Measurements from ENCODE around the gene DPH7.
"Not testable (repeated sequence)": the region's sequence is repeated elsewhere in the genome, so short reads cannot be mapped to it uniquely, and the experiment has no call there.

DPH7 gene

GRCh38 chr9:137538058-137538457 is 40.7 kb downstream of the DPH7 start:
- no peak for DNase-seq (ENCODE audit: low read depth)
- no peak overlapping the region for H3K4me3 ChIP-seq (ENCODE audit: low read depth, low read length)
- TF ChIP-seq CTCF (IDR thresholded peaks at IDR 0.05; ENCODE audit: insufficient read depth, low read depth, low read length, missing control alignments), result no peak

- not testable (repeated sequence) for H3K4me3 ChIP-seq (ENCODE audit: low read depth, low read length)
- peak; percentile 17 for DNase-seq (ENCODE audit: low read depth)
Measured at GRCh38 chr9:137536594-137537131, 42.1 kb downstream of the DPH7 start.

- no peak for DNase-seq (ENCODE audit: low read depth)
- TF ChIP-seq CTCF (IDR thresholded peaks at IDR 0.05; ENCODE audit: insufficient read depth, low read depth, low read length, missing control alignments), result no peak
- H3K4me3 ChIP-seq (ENCODE audit: low read depth, low read length), result no peak overlapping the region
Measured at GRCh38 chr9:137535120-137535428, 43.7 kb downstream of the DPH7 start.

- peak; percentile 62 for DNase-seq (ENCODE audit: low read depth)
- no peak overlapping the region for H3K4me3 ChIP-seq (ENCODE audit: low read depth, low read length)
- TF ChIP-seq CTCF (IDR thresholded peaks at IDR 0.05; ENCODE audit: insufficient read depth, low read depth, low read length, missing control alignments), result peak; percentile 54
Measured at GRCh38 chr9:137534256-137535119, 44.2 kb downstream of the DPH7 start.

GRCh38 chr9:137532891-137533468 is 45.7 kb downstream of the DPH7 start:
- DNase-seq (ENCODE audit: low read depth); H3K4me3 ChIP-seq (ENCODE audit: low read depth, low read length): not testable (repeated sequence)

- no peak overlapping the region for H3K4me3 ChIP-seq (ENCODE audit: low read depth, low read length)
- no peak for DNase-seq (ENCODE audit: low read depth)
- TF ChIP-seq CTCF (IDR thresholded peaks at IDR 0.05; ENCODE audit: insufficient read depth, low read depth, low read length, missing control alignments), result no peak
Measured at GRCh38 chr9:137531099-137531765, 47.5 kb downstream of the DPH7 start.

GRCh38 chr9:137530331-137530730 is 48.4 kb downstream of the DPH7 start:
- H3K4me3 ChIP-seq (ENCODE audit: low read depth, low read length), result no peak overlapping the region
- TF ChIP-seq CTCF (IDR thresholded peaks at IDR 0.05; ENCODE audit: insufficient read depth, low read depth, low read length, missing control alignments), result no peak
- no peak for DNase-seq (ENCODE audit: low read depth)
